DMS 273 treated with DMSO at 0.1 percent for 48 hours (cell line): ENCODE results near the gene ZDHHC11B.
"Not testable (repeated sequence)": the region's sequence is repeated elsewhere in the genome, so short reads cannot be mapped to it uniquely, and the experiment has no call there.

ENCODE experiments used
- DNase-seq: peaks from one replicate; lab custom pipeline; 2025; lab: John Stamatoyannopoulos, UW

Gene ZDHHC11B, protein sequence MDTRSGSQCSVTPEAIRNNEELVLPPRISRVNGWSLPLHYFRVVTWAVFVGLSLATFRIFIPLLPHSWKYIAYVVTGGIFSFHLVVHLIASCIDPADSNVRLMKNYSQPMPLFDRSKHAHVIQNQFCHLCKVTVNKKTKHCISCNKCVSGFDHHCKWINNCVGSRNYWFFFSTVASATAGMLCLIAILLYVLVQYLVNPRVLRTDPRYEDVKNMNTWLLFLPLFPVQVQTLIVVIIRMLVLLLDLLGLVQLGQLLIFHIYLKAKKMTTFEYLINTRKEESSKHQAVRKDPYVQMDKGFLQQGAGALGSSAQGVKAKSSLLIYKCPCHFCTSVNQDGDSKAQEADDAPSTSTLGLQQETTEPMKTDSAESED

DNA sequence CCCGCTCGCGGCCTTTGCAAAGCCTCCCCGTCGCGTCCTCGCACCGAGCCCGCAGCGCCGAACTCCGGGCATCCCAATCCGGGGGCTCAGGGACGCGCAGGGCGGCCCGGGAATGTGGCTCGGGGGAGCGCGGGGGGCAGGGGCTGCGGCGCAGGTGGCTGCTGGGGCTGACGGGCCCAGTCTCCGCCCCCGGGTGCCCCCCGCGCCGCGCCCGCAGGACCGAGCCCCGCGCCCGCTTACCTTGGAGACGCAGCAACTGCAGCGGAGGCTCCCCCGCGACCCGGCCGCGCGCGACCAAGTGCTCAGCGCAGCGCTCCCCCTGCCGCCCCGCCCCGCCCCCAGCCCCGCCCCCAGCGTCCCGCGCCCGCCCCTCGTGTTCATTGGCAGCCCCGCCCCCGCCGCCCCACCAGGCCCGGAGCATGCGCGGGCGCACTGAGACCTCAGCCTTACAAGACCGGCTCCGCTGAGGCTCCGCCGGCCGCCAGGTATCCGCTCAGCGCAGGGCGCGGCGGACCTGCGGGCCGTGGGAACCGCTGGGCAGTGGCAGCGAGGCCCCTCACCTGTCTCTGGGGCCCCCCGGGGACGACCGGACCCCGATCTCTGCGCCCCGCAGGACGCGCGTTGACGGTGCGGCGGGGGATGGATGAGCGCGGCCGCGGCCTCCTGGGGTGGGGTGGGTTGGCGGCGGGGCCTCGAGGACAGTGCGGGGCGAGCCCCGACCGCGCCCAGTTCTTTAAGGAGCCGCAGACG, at the start of gene ZDHHC11B:
TSS of gene ZDHHC11B (minus strand) at position 302 of the 750 bp plus-strand sequence. CDS start 17,810 bp downstream, outside the sequence.
- peak; percentile 55 for DNase-seq

DNA sequence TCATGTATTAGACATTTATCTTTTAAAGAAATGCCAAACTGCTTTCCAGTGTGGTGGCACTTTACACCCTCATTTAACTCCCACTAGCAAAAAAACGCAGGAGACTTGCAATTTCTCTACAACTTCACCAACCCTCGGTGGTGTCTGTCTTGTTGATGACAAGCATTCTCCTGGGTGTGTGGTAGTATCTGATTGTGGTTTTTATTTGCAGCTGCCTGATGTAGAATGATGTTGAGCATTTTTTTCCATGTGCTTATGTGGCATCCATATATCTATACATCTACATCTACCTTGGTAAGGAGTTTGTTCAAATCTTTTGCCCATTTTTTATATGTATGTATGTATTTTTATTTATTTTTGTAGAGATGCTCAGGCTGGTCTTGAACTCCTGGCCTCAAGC, 49.5 kb upstream of the ZDHHC11B start:
- not testable (repeated sequence) for DNase-seq

- not testable (repeated sequence) for DNase-seq
Observed at GRCh38 chr5:828194-828593, 43.7 kb upstream of the ZDHHC11B start.

DNA sequence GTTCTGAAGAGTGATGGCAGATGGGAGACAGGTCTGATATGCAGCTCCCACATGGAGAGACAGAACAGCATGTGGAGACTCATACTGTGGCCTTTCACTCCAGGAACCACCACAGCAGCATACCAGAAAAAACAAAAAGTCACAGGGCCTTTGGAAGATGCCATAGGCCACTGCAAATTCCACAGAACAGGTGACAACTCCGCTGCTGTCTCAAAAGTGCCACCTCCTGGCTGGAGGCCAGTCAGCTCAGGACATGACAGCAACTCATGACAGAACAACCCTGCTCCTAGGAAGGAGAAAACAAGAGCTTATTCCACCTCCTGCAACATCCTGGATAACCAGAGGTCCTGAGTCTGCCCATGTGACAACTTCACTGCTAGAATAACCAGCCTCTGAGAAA, 41.0 kb upstream of the ZDHHC11B start:
- DNase-seq: not testable (repeated sequence)

GRCh38 chr5:821504-821903, 37.0 kb upstream of the ZDHHC11B start:
- DNase-seq: no peak

DNA sequence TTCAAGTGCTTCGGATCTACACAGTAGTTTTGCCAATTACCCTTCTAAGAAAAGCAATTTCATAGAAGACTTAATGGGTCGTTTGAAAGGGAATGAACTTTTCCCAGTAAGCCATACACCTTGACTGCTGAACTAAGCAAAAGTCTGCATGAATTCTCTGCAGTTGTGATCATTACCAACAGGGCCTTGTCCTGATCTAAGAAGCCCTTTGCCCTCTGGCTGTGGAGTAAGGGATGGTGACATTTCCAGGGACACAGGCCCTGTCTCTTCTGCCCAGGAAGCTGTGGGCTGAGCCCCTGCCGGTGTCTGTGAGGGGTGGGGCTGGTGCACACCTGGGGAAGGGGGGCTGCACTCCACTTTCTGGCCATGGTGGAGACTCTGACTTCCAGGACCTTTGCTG, 35.7 kb upstream of the ZDHHC11B start:
- DNase-seq: no peak

DNA sequence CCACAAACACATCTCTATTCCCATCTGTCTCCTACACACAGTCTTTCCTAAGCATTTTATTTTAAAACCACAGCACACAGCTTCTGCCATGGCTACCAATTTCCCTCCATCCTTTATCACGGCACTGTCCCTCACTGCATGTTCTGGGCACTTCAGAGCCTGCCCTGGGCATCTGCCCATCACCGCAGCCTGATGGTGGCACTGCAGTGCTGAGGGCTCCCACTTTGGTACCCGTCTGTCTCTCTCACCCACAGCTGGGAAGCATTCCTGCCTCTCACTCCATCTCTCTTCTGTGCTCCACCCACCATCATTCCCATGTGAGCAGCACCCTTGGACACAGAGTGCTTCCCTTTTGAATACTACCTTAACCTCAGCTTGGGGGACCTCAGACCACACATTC, 34.5 kb upstream of the ZDHHC11B start:
- no peak for DNase-seq

GRCh38 chr5:816176-816575, 31.6 kb upstream of the ZDHHC11B start:
- peak; percentile 32 for DNase-seq

DNA sequence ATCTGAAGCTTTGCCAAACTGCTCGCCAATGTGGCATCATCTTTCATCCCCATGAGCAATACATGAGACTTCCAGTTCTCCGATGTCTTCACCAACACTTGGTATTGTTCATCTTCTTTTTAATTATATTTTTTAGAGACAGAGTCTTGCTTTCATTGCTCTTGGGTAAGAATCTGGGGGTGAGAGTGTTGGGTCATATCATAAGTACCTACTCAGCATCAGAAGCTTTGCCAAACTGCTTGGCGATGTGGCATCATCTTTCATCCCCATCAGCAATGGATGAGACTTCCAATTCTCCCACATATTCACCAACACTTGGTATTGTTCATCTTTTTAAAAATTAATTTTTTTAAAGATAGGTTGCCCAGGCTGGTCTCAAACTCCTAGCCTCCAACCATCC, 30.9 kb upstream of the ZDHHC11B start:
- DNase-seq: no peak

DNA sequence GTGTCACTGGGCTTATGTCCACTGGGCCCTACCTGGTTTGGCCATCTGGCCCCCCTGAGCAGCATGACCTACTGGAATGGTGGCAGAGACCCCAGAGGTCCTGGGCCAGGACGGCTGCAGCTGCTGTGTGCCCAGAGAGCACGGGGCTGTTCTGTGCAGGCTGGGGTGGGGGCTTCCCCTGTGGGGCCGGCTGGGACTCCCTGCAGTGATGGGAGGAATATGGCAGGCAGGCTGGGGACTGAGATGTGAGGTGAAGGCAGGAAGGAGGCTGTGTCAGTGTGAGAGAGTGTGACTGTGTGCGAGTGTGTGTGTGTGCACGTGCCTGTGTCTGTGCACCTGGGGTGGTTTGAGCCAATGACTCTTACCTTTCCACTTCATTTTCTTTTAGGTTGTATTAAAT, 29.0 kb upstream of the ZDHHC11B start:
- DNase-seq: not testable (repeated sequence)

- not testable (repeated sequence) for DNase-seq
Observed at GRCh38 chr5:811384-811783, 26.9 kb upstream of the ZDHHC11B start.

DNA sequence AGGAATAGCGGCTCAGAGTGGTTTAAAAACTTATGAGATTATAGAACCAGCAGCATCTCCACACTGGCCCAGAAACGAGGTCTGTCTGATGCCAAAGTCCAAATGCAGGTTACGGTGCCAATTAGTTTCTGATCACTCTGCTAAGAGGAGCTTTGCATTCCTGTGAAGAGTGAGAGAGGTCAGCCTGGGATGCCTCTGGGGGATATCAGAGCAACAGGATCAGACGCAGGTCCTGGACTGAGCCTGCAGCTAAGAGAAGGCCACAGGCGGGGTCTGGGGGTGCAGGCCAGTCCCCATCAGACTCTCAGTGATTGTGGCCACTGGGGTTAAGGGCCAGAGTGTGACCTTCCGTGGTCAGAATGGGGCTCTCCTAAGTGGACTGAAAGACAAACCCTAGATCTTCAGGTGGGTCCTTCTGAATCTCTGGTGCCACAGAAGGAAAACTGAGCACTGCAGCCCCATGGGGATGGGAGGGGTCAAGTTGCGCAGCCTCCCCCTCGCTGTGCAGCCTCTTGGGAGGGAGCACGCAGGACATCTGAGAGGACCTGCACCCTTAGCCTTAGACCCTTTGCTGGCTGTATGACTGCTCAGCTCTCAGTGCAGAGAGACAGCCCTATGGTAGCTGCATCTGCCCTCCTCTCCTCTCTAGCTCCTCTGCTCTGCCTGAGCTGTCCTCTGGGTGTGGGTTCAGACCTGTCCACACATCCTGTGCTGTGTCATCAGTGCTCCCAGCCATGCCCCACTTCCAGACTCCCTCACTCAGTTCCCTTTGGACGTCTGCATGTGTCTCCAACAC, 23.4 kb upstream of the ZDHHC11B start:
- DNase-seq: not testable (repeated sequence)

- no peak for DNase-seq
Observed at GRCh38 chr5:801472-801871, 16.9 kb upstream of the ZDHHC11B start.

GRCh38 chr5:801055-801454, 16.5 kb upstream of the ZDHHC11B start:
- DNase-seq: not testable (repeated sequence)

DNA sequence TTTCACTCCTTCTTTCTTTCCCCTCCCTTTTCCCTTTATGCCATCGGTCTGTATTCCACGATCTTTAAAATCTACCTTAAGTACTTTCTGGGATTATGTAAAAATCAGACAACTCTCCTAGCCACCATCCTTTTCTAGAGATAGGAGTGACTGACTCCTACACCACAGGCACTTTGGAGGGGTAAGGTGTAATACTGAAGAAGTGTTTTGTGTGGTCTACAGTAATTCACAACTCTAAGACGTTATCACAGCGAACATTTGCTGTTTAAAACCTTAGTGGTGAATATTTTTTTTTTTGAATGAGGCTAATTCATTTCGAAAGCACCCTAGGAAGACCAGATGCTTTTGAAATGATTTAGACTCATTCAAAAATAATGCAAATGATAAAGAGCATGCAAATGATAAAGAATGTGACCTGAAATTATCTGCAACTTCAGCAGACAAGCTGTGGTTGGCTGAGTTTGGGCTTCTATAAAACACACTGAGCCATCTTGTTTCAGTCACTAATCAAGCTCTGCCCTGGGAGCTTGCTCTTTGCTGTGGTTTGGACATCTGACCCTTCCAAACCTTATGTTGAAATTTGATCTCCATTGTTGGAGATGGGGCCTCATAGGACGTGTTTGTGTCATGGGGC, 14.1 kb upstream of the ZDHHC11B start:
- not testable (repeated sequence) for DNase-seq

DNA sequence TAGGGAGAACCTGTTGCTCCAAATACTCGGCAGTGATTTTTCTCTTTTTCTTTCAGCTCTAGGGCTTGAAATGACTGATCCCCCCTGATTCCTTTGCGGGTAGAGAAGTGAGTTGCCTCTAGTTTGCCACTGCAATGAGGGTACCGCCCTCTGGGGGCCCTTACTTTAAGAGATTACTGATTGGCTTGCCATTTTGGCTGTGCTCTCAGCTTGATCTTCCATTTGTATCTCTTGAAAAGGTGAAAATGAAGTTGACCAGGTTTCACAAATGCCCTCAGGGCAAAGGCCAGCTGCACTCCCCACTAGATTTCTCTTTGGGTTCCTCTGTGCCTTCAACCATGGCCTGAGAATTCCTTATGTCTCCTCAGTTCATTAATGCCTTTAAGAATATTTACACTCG, 13.5 kb upstream of the ZDHHC11B start:
- DNase-seq: not testable (repeated sequence)

- DNase-seq: not testable (repeated sequence)
Observed at GRCh38 chr5:795873-796272, 11.3 kb upstream of the ZDHHC11B start.

DNA sequence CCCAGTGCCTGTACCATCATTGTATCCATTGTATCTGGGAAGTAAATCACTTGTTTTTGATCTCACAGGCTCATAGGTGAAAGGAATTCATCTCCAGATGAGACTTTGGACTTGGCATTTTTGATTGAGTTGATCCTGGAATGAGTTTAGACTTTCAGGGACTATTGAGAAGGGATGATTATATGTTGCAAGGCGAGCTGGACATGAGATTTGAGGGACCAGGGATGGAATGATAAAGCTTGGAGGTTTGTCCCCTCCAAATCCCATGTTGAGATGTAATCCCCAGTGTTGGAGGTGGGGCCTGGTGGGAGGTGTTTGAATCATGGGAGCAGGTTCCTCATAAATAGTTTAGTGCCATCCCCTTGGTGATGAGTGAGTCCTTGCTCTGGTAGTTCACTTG, 10.4 kb upstream of the ZDHHC11B start:
- DNase-seq: not testable (repeated sequence)

GRCh38 chr5:788703-789102, 4.2 kb upstream of the ZDHHC11B start:
- DNase-seq: not testable (repeated sequence)

DNA sequence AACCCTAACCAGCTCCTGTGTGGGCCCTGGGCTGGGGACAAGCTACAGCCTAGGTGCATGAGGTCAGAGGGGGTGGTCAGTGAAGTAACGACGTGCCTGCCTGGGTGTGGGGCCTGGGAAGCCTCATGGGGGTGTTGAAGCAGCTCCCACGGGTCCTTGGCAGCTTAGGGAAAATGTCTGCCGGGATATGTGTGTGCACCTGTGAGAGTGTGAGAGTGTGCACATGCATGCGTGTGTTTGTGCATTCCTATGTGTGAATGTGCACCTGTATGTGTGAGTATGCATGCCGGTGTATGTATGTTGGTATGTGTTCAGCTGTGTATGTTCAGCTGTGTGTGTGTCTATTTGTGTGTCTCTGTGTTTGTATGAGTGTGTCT, 3.3 kb upstream of the ZDHHC11B start:
- DNase-seq: not testable (repeated sequence)

- not testable (repeated sequence) for DNase-seq
Observed at GRCh38 chr5:787224-787856, 2.8 kb upstream of the ZDHHC11B start.
